Lower leg skin (tissue), 4 donors: Measurements from ENCODE around the gene KCNMA1. TPM values are rescaled to one million over a fixed set of nuclear protein-coding genes. Genes with fewer than 3 reads are reported as not detected.

Source experiments
- DNase-seq, 2 donors: peaks; one replicate each; pipeline ENCODE4 v3.0.0-alpha.2; 2019; ENCODE audit warnings: low spot score in 2 of 2
- H3K4me3 ChIP-seq: fragments of 200-600 bp; sonication (generic); 2 replicates; pipeline ENCODE4 v1.5.1; 2017; ENCODE audit warnings: mild to moderate bottlenecking, low read depth; ENCODE audit not compliant: poor library complexity, severe bottlenecking
- CTCF ChIP-seq, 3 donors: fragments of 450-650 bp; IDR thresholded peaks; one replicate each; pipeline ENCODE4 v1.5.1; 2016; ENCODE audit warnings: antibody characterized with exemption in 3 of 3, mild to moderate bottlenecking in 3 of 3, moderate library complexity in 2 of 3
- POLR2A ChIP-seq, 2 donors: fragments of 450-650 bp; IDR thresholded peaks; one replicate each; pipeline ENCODE4 v1.6.1; 2016 to 2017; ENCODE audit warnings: antibody characterized with exemption in 2 of 2, mild to moderate bottlenecking in 1 of 2, moderate library complexity in 1 of 2
- WGBS, 2 donors: methylation state at CpG; one replicate each; pipeline ENCODE4 v1.1.5; 2018; 5-methylcytosine and 5-hydroxymethylcytosine counted together
- intact Hi-C: fragments of 100-400 bp; cut with DNase I; formaldehyde crosslinking; loops from one replicate; pipeline ENCODE4 v1.15.0; 2023; ENCODE audit warnings: low total_unique reads
- total RNA-seq, 4 donors: library from RNA; depleted of rRNA; stranded (reverse); fragments of >200 nt; gene quantifications; one replicate each; pipeline ENCODE4 v1.1.0, GENCODE V29; 2016

Gene KCNMA1
- total RNA-seq, 4 donors from 2014 or later = 4.1 to 9.9 (median 6.5) TPM

GRCh38 chr10:77304192-77304591 is 333.4 kb downstream of the KCNMA1 start:
- 85 to 87% methylated on average over 3 of the region's 3 CpGs for WGBS, 2 donors
- TF ChIP-seq POLR2A (IDR thresholded peaks at IDR 0.05) (no peak), CTCF (IDR thresholded peaks at IDR 0.05) (no peak)
- intact Hi-C loops = no loop called here
- no peak for DNase-seq
- no peak overlapping the region for H3K4me3 ChIP-seq

GRCh38 chr10:77301305-77301730 is 336.3 kb downstream of the KCNMA1 start:
- H3K4me3 ChIP-seq = no peak overlapping the region
- WGBS, 2 donors = 51 to 54% methylated on average over 3 of the region's 3 CpGs
- TF ChIP-seq POLR2A (IDR thresholded peaks at IDR 0.05) = no peak
- TF ChIP-seq CTCF (IDR thresholded peaks at IDR 0.05) = no peak
- intact Hi-C loops = no loop called here
- DNase-seq = no peak

GRCh38 chr10:77300682-77301302 is 336.8 kb downstream of the KCNMA1 start:
- intact Hi-C loops = no loop called here
- 80 to 86% methylated on average over 3 of the region's 3 CpGs for WGBS, 2 donors
- TF ChIP-seq CTCF (IDR thresholded peaks at IDR 0.05) = no peak
- no peak for TF ChIP-seq POLR2A (IDR thresholded peaks at IDR 0.05)

GRCh38 chr10:77299320-77299719 is 338.3 kb downstream of the KCNMA1 start:
- TF ChIP-seq POLR2A (IDR thresholded peaks at IDR 0.05) = no peak
- TF ChIP-seq CTCF (IDR thresholded peaks at IDR 0.05) = no peak
- no peak overlapping the region for H3K4me3 ChIP-seq
- DNase-seq = no peak
- WGBS, 2 donors = 62 to 70% methylated on average over 7 of the region's 7 CpGs
- intact Hi-C loops = no loop called here

More at GRCh38 chr10:77300682-77301302, 336.8 kb downstream of the KCNMA1 start:
- DNase-seq = no peak
- H3K4me3 ChIP-seq = no peak overlapping the region

- DNase-seq = no peak
- WGBS, 2 donors = 45 to 55% methylated on average over 5 of the region's 5 CpGs
- TF ChIP-seq POLR2A (IDR thresholded peaks at IDR 0.05) (no peak), CTCF (IDR thresholded peaks at IDR 0.05) (no peak)
- H3K4me3 ChIP-seq = no peak overlapping the region
- intact Hi-C loops = no loop called here
Observed at GRCh38 chr10:77297393-77297739, 340.2 kb downstream of the KCNMA1 start.
